HT-29 (cell line): ENCODE results near the gene KRT6C. TPM values are rescaled to one million over a fixed set of nuclear protein-coding genes. Genes with fewer than 3 reads are reported as not detected.
"Not testable (repeated sequence)": the region's sequence is repeated elsewhere in the genome, so short reads cannot be mapped to it uniquely, and the experiment has no call there.

ENCODE experiments used
- DNase-seq: peaks from one replicate; pipeline ENCODE4 v3.0.0-alpha.2; 2015; ENCODE audit warnings: low spot score
- total RNA-seq: library from RNA; depleted of rRNA; stranded (reverse); fragments of >200 nt; shearing (Covaris generic); gene quantifications from 2 replicates; pipeline ENCODE4 v1.2.3, GENCODE V29; 2014; rRNA removed

KRT6C gene
- not detected in 2 replicates for total RNA-seq

GRCh38 chr12:52473768-52474167 is at the start of gene KRT6C:
Gene KRT6C (minus strand): TSS chr12:52473805. CDS start chr12:52473737, 68 bp downstream.
- DNase-seq, result no peak

DNA sequence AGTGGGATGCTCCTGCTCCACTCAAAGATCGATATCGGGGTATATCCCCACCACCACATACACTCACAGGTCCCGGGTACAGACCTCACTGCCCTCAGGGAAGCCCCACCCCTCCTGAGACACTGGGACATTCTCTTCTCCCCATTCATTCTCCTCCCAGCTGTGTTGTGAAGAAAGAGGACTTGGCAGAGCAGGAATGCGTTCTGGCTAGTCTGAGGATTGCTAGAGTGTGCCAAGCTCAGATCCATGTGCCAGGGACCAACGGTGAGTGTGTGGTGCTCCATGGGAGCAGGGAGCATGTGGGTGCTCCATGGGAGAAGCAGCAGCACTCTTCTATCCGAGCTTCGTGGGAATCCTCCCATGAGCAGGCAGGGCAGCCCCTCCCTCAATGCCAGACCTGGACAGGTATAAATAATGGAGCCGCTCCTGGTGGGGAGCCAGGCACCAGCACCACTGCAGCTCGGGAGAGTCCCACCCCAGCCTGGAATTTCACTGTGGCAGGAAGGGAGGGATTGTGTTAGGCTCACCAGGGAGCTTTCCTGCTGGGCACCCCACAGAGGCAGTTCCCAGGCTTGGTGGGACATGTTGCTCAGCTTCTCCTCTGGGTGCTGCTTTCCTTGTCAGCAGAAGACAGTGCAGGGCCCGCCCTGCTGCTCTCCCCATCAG is 48.9 kb upstream of the KRT6C start:
- peak; percentile 78 for DNase-seq

- DNase-seq, result peak; percentile 21
These were observed 48.1 kb upstream of the KRT6C start for GRCh38 chr12:52521568-52522266.

DNA sequence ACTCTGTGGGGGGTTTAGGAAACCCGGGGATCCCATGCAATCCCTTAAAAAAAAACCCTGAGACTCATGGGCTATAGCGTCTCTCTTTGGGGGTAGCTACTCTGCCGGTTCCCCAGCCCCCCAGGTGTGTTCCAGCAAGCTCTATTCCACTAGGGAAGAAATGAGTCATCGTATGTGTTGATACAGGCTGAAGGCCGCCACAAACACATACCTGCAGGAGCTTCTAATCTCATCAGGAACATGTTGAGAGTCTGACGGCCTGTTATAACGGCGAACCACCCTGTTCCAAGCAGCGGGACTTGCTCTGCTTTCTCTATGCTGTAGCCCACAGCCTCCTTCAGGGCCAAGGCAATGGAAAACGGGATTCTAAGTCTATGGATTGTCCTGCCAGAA is 47.6 kb upstream of the KRT6C start:
- DNase-seq, result peak; percentile 71

DNA sequence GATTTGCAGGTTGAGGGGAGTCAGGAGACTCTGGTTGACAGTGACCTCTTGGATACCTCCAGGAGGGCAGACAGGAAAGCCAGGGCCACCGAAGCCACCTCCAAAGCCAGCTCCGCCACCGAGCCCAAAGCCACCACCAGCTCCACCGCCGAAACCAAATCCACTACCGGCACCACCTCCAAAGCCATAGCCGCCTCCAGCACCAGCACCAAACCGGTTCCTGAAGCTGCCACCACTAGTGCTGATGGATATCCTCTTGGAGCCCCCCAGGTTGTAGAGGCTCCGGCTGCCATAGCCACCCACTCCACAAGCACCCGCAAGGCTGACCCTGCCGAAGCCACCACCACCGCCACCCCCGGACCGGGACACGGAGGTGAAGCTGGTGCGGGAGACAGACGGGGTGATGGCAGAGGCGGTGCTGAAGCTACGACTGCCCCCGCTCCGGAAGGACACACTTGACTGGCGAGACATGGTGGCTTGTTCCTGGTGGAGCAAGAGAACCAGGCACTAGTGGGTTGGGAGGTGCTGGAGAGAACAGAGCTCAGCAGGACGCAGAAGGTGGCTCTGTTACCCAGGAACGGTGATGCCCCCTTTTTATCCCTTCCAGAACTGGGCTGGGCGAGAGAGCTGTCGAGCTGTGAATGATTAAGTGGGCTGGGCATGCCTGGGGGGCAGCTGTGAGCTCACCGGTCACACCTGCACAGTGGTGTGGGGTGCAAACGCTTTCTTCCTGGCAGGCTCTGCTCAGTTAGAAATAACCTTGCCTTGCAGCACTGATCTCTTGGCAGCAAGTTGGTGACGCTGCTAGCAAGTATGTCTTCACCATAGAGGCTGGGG is 46.4 kb upstream of the KRT6C start, which contains the start of gene KRT5:
KRT5 (minus strand) TSS at position 569 of the 837 bp plus-strand sequence; CDS start at position 471, 98 bp downstream.
- DNase-seq, result no peak

- DNase-seq, result no peak
These were observed 45.7 kb upstream of the KRT6C start for GRCh38 chr12:52519387-52519703.

DNA sequence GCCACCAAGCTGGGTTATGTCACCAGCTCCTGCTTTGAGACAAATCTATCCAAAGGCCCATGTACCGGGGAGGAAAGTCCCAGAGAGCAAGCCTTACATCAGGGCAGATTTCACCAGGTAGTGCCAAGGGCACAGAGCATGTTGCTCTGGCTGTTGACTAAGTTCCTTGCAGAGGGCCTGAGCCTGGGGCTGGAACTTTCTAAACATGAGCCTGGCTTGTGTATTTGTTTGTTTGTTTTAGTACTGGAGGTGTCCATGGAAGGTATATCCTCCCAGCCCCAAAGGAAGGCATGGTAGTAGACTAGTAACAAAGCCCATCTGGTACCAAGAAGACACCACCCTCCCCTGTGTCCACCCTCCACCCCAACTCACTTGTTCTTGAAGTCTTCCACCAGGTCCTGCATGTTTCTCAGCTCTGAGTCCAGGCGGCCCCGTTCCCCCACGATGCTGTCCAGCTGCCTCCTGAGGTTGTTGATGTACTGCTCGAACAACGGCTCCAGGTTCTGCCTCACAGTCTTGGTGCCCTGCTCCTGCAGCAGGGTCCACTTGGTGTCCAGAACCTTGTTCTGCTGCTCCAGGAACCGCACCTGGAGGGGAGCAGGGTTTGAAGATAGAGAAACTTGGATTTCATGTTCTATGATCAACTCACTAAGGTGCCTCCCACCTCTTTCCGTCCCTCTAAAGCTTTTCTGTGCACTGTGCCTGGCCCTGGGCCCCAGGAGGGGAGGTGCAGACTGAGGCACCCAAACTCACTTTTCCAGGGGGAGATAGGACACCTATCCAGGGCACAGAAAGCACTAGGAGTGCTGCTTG is 45.2 kb upstream of the KRT6C start:
- no peak for DNase-seq

DNA sequence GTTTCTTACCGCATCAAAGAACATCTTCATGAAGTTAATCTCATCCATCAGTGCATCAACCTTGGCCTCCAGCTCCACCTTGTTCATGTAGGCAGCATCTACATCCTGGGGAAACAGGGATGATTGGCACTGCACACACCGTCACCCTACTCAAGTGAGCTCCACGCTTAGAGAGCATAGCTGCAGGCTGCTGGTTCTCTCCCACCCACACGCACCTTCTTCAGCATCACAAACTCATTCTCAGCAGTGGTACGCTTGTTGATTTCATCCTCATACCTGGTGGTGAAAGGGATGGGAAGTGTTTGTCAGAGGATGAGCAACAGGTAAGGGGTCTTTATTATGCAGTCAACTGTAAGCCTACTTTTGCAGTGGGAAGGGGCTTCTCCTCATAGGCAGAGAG is 44.3 kb upstream of the KRT6C start:
- DNase-seq, result no peak

GRCh38 chr12:52517005-52517835 is 43.6 kb upstream of the KRT6C start:
- no peak for DNase-seq

DNA sequence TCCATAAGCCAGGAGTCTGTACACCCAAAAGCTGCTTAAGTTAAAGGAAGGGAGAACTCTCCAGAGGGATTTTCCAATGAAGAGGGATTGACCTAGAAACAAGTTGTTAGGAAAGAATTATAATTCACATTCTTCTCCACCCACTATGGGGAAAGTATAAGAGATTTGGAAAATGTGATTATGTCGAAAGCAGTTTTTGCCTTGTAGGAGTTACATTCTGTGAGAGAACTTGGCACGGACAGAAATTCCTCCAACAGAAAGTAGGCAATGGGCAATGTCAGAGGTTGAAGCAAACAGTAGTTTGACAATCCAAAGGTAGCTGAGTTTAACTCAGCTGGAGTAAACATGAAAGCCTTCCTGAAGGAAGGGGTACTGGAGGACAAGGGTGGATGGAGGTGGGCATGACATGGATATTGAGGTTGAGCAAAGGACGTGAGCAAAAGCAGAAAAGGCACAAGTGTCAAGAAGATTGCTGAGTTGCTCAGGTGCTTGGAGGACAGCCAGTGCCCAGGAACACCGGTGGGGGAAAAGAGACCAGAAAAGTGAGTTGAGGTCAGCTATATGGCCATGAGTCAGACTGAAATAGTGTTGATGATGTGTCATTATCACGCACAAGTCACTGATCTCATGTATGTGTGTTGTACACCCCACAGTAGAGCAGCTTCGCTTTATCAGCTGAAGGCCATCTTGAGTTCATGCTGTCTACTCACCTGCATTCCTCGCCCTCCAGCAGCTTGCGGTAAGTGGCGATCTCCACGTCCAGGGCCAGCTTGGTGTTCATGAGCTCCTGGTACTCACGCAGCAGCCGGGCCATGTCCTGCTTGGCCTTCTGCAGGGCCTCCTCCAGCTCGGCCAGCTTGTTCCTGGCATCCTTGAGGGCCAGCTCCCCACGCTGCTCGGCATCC is 42.6 kb upstream of the KRT6C start:
- no peak for DNase-seq

DNA sequence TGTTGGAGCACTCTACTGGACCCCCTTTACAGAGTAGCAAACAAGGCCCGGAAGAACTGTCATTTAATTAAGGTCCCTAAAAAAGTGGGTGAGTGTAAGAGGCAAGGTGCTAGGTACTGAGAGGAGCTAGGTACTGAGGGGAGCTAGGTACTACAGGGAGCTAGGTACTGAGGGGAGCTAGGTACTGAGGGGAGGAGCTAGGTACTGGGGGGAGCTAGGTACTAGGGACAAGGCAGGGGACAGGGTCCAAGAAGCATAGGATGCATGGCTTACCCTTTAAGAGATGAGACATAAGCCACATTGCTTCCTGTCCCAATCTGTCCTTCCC is 41.7 kb upstream of the KRT6C start:
- no peak for DNase-seq

DNA sequence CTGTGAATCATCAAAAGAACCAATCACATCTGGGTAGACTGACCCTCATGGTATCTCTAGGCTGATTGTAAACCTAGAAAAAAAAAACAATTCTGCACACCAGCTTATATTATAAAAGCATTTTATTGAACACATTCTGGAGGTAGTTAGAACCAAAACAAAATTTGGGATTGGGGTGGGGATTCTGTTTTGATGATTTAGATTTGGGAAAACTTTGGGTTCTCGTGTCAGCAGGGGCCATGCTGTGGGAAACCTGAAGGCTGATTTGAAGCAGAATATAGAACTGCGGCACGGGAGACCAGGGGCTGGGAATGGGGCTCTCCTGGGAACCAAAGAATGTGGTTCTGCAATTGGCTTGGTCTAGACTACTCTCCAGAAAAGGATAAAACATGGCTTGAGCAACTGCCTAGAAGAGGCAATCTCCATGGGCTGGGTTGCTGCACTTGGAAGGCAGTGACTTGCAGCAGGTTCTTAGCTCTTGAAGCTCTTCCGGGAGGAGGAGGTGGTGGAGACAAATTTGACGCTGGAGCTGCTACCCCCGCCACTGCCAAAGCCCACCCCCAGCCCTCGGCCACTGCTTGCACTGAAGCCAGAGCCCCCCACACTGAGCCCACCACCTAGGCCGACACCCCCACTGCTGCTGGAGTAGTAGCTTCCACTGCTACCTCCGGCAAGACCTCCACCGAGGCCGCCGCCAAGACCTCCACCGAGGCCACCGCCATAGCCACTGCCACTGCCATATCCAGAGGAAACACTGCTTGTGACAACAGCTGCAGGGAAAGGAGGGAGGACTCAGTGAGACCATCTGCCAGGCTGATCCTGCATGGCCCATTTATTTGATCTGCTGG is 41.1 kb upstream of the KRT6C start:
- no peak for DNase-seq

DNA sequence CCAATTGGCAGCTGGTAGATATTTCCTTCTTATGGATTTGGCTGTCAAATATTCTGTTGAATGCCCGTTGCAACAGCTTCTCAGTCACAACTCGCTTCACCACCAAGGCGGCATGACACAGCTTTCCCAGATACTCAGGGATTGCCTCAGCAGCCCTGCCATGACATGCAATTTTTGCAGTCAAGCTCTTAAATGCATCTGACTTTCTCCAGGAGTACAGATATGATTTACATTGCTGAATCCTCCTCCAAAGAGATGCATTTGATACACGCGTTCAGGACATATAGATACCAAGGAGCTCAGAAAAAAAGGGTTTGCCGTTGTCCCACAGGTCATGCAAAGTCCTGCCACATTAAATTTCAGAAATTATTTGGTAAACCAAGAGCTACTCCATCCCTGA is 40.1 kb upstream of the KRT6C start:
- DNase-seq, result no peak

DNA sequence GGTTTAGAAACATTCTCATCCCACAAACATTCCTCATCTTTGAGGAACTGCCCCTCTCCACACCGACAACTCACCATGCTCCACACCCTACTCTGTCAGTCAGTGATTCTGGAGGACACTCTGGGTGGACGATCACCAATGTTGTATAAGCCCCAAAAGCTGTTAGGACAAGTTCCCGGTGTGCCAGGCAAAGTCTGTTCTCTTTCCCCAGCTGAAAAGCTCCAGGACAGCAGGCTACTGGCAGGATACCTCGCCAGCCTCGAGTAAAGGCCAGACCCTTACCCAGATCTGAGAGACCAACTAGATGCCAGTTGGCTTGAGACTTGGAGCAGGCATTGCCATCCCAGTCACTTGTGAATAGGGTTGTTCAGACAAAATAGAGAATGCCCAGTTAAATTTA is 34.6 kb upstream of the KRT6C start:
- no peak for DNase-seq

- peak; percentile 41 for DNase-seq
These were observed 33.5 kb upstream of the KRT6C start for GRCh38 chr12:52506858-52507715.

DNA sequence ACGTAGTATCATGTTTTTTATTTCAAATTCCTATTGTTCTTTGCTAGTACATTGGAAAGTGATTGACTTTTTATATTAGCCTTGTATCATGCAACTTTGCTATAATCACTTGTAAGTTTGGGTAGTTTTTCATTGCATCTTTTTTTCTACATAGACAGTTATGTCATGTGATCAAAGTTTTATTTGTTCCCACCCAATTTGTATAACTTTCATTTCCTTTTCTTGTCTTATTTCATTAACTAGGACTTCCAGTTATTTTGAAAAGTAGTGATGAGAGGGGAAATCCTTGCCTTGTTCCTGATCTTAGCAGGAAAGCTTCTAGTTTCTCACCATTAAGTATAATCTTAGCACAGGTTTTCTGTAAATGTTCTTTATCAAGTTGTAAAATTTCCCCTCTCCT is 29.3 kb upstream of the KRT6C start:
- no peak for DNase-seq

GRCh38 chr12:52501490-52501889 is 27.9 kb upstream of the KRT6C start:
- DNase-seq, result no peak

- not testable (repeated sequence) for DNase-seq
These were observed 27.0 kb upstream of the KRT6C start for GRCh38 chr12:52500574-52500973.
